ENCODE measurements around the gene VAC14.

VAC14 gene

GRCh38 chr16:70769761-70770160 lies 31.2 kb downstream of the VAC14 start:
- Histone ChIP-seq H3K4me2 (ENCODE audit: low read length) (no peak overlapping the region), H3K27me3 (ENCODE audit: control insufficient read depth, insufficient read depth, low read length) (no peaks in the 10 kb centered on the region), H3K4me1 (ENCODE audit: control insufficient read depth, insufficient read depth, low read length) (peaks cover 30% of the 10 kb centered on the region), H3K4me3 (ENCODE audit: low read length) (no peak overlapping the region), H3K36me3 (ENCODE audit: insufficient read depth, low read length) (peaks cover 51% of the 10 kb centered on the region), H3K9ac (ENCODE audit: low read depth, low read length) (no peak overlapping the region), H3K9me3 (replicated peaks; ENCODE audit: low read length) (no peaks in the 10 kb centered on the region)

DNA sequence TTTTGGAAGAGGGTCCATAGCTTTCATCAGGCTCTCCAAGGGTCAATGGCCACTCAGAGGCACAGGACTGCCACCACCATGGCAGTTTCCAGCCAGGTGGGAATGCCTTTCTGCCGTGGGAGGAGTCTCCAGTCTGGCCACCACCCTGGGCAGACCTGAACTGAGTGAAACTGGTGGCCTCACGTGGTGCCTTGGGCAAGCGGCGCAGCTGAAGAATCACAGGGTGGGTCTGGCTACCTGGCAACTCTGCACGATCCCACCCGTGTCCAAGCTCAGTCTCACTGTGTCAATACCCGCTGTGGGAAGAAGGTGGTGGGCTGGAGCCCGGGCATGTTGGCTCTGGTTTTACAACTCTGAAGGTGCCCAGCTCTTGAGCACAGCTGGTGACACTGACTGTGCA lies 31.8 kb downstream of the VAC14 start:
- Histone ChIP-seq H3K27me3 (ENCODE audit: control insufficient read depth, insufficient read depth, low read length) (no peaks in the 10 kb centered on the region), H3K9me3 (replicated peaks; ENCODE audit: low read length) (no peaks in the 10 kb centered on the region), H3K4me1 (ENCODE audit: control insufficient read depth, insufficient read depth, low read length) (peaks cover 30% of the 10 kb centered on the region), H3K36me3 (ENCODE audit: insufficient read depth, low read length) (peaks cover 50% of the 10 kb centered on the region), H3K9ac (ENCODE audit: low read depth, low read length) (no peak overlapping the region), H3K4me3 (ENCODE audit: low read length) (no peak overlapping the region), H3K4me2 (ENCODE audit: low read length) (no peak overlapping the region)

DNA sequence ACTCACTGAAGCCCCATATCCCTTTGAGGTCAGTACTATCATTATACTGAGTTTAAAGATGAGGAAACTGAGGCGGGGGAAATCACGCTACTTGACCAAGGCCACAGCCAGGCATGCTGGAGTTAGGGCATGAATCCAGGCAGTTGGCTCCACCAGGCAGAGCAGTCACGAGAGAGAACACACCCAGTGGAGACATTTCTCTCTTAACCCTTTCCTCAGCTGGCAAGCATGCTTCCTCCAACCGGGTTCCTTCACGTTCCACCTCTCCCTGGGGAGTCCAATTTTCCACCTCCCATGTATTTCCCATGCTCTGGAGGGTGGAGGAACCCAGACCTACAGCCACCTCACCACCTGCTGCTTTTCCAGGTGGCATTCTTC lies 32.8 kb downstream of the VAC14 start:
- H3K9me3 ChIP-seq (replicated peaks; ENCODE audit: low read length): no peaks in the 10 kb centered on the region
- H3K4me3 ChIP-seq (ENCODE audit: low read length): no peak overlapping the region
- peak overlapping the region; percentile 42 for H3K4me2 ChIP-seq (ENCODE audit: low read length)
- H3K4me1 ChIP-seq (ENCODE audit: control insufficient read depth, insufficient read depth, low read length): peaks cover 30% of the 10 kb centered on the region
- peak overlapping the region; percentile 49 for H3K9ac ChIP-seq (ENCODE audit: low read depth, low read length)
- peaks cover 50% of the 10 kb centered on the region for H3K36me3 ChIP-seq (ENCODE audit: insufficient read depth, low read length)
- no peaks in the 10 kb centered on the region for H3K27me3 ChIP-seq (ENCODE audit: control insufficient read depth, insufficient read depth, low read length)

GRCh38 chr16:70767377-70768202 lies 33.4 kb downstream of the VAC14 start:
- Histone ChIP-seq H3K36me3 (ENCODE audit: insufficient read depth, low read length) (peaks cover 48% of the 10 kb centered on the region), H3K27me3 (ENCODE audit: control insufficient read depth, insufficient read depth, low read length) (no peaks in the 10 kb centered on the region), H3K4me1 (ENCODE audit: control insufficient read depth, insufficient read depth, low read length) (peaks cover 27% of the 10 kb centered on the region), H3K9ac (ENCODE audit: low read depth, low read length) (peak overlapping the region; percentile 49), H3K4me2 (ENCODE audit: low read length) (peak overlapping the region; percentile 42), H3K4me3 (ENCODE audit: low read length) (no peak overlapping the region), H3K9me3 (replicated peaks; ENCODE audit: low read length) (no peaks in the 10 kb centered on the region)

DNA sequence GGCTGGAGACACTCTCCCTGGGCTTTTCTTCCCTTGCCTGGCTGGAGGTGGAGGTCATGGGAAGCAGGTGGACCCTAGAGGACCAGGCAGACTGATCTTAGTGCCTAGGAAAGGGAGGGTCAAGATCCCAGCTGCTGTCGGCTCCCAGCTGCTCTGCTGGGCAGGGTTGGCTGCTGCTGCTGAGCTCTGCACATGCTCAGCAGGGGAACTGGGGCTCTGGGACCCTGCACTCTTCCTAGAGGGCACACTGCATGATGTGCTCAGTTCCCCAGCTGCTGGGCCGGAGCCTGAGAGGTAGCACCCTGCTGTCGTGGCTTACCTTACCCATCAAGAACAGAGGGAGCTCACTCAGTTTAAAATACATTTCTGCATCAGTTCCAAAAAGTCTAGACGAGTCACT lies 34.3 kb downstream of the VAC14 start:
- Histone ChIP-seq H3K27me3 (ENCODE audit: control insufficient read depth, insufficient read depth, low read length) (no peaks in the 10 kb centered on the region), H3K4me2 (ENCODE audit: low read length) (no peak overlapping the region), H3K4me1 (ENCODE audit: control insufficient read depth, insufficient read depth, low read length) (peaks cover 21% of the 10 kb centered on the region), H3K36me3 (ENCODE audit: insufficient read depth, low read length) (peaks cover 44% of the 10 kb centered on the region), H3K9ac (ENCODE audit: low read depth, low read length) (no peak overlapping the region), H3K9me3 (replicated peaks; ENCODE audit: low read length) (no peaks in the 10 kb centered on the region), H3K4me3 (ENCODE audit: low read length) (no peak overlapping the region)

- H3K9me3 ChIP-seq (replicated peaks; ENCODE audit: low read length): no peaks in the 10 kb centered on the region
- H3K36me3 ChIP-seq (ENCODE audit: insufficient read depth, low read length): peaks cover 41% of the 10 kb centered on the region
- no peak overlapping the region for H3K4me2 ChIP-seq (ENCODE audit: low read length)
- H3K9ac ChIP-seq (ENCODE audit: low read depth, low read length): no peak overlapping the region
- no peak overlapping the region for H3K4me3 ChIP-seq (ENCODE audit: low read length)
- H3K27me3 ChIP-seq (ENCODE audit: control insufficient read depth, insufficient read depth, low read length): no peaks in the 10 kb centered on the region
- H3K4me1 ChIP-seq (ENCODE audit: control insufficient read depth, insufficient read depth, low read length): peaks cover 26% of the 10 kb centered on the region
Measured at GRCh38 chr16:70766176-70766575, 34.8 kb downstream of the VAC14 start.

DNA sequence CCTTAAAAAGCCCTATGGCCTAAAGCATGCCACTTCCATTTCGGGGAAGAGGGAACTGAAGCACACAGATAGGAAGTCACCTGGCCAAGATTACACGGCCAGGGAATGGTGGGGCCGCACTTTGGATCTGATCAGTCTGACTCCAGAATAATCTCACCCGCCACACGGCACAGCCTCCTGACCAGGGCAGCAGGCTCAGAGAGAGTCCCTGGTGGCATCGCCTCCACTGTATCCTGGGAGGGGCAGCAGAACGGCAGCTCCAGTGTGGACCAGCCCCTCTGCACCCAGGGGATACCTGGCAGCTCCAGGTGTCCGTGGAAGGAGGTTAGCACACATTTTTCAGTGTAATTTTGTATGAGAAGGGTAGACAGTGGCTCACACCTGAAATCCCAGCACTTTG lies 35.5 kb downstream of the VAC14 start:
- no peak overlapping the region for H3K4me3 ChIP-seq (ENCODE audit: low read length)

GRCh38 chr16:70764632-70765031 lies 36.3 kb downstream of the VAC14 start:
- Histone ChIP-seq H3K4me3 (ENCODE audit: low read length) (no peak overlapping the region), H3K36me3 (ENCODE audit: insufficient read depth, low read length) (peaks cover 31% of the 10 kb centered on the region), H3K9me3 (replicated peaks; ENCODE audit: low read length) (no peaks in the 10 kb centered on the region), H3K9ac (ENCODE audit: low read depth, low read length) (no peak overlapping the region), H3K27me3 (ENCODE audit: control insufficient read depth, insufficient read depth, low read length) (no peaks in the 10 kb centered on the region), H3K4me2 (ENCODE audit: low read length) (no peak overlapping the region), H3K4me1 (ENCODE audit: control insufficient read depth, insufficient read depth, low read length) (peaks cover 37% of the 10 kb centered on the region)

More for the DNA sequence above, 35.5 kb downstream of the VAC14 start:
- Histone ChIP-seq H3K9ac (ENCODE audit: low read depth, low read length) (no peak overlapping the region), H3K4me1 (ENCODE audit: control insufficient read depth, insufficient read depth, low read length) (peaks cover 28% of the 10 kb centered on the region), H3K4me2 (ENCODE audit: low read length) (no peak overlapping the region), H3K27me3 (ENCODE audit: control insufficient read depth, insufficient read depth, low read length) (no peaks in the 10 kb centered on the region), H3K36me3 (ENCODE audit: insufficient read depth, low read length) (peaks cover 36% of the 10 kb centered on the region), H3K9me3 (replicated peaks; ENCODE audit: low read length) (no peaks in the 10 kb centered on the region)

DNA sequence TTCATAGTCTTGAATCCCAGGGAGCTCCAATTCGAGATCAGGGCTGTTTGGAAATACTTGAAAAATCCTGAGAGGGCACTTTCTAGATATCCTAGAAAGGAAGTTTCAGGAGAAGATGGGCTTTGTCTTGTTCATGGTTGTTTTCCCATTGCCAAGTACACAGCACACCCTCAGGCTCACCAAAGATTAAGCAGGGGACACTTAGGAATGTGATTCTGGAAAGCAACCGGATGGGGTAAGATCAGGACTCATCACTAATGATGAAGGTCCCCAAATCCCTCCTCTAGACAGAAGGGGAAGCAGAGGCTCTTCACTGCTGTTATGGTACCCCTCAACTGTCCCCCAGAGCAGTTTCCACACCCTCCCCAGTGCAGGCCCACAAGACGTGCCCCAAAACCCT lies 40.7 kb downstream of the VAC14 start:
- Histone ChIP-seq H3K4me3 (ENCODE audit: low read length) (no peak overlapping the region), H3K36me3 (ENCODE audit: insufficient read depth, low read length) (peaks cover 42% of the 10 kb centered on the region)

GRCh38 chr16:70759666-70760065 lies 41.3 kb downstream of the VAC14 start:
- no peak overlapping the region for H3K4me2 ChIP-seq (ENCODE audit: low read length)
- H3K9ac ChIP-seq (ENCODE audit: low read depth, low read length): no peak overlapping the region
- H3K36me3 ChIP-seq (ENCODE audit: insufficient read depth, low read length): peaks cover 45% of the 10 kb centered on the region
- H3K9me3 ChIP-seq (replicated peaks; ENCODE audit: low read length): no peaks in the 10 kb centered on the region
- no peak overlapping the region for H3K4me3 ChIP-seq (ENCODE audit: low read length)
- no peaks in the 10 kb centered on the region for H3K27me3 ChIP-seq (ENCODE audit: control insufficient read depth, insufficient read depth, low read length)
- peaks cover 30% of the 10 kb centered on the region for H3K4me1 ChIP-seq (ENCODE audit: control insufficient read depth, insufficient read depth, low read length)

More for the DNA sequence above, 40.7 kb downstream of the VAC14 start:
- Histone ChIP-seq H3K9ac (ENCODE audit: low read depth, low read length) (peak overlapping the region; percentile 26), H3K4me2 (ENCODE audit: low read length) (peak overlapping the region; percentile 50), H3K9me3 (replicated peaks; ENCODE audit: low read length) (no peaks in the 10 kb centered on the region), H3K4me1 (ENCODE audit: control insufficient read depth, insufficient read depth, low read length) (peaks cover 24% of the 10 kb centered on the region), H3K27me3 (ENCODE audit: control insufficient read depth, insufficient read depth, low read length) (no peaks in the 10 kb centered on the region)

DNA sequence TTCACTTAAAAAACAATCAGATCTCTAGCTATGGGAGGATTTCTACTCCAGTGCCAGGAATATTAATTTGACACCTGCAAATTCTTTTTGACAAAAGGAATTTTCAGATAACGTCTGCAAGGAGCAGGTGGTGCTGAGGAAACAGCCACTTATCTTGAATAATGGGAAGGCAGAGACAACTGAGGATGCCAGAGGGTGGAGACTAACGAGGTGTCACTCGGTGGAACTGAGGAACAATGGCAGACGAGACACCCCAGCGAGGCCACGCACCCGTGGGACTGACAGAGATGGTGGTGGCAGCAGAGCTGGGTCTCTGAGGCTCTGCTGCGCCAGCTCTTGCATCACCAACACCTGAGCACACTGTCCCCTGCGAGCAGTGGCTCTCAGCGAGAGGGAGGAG lies 42.2 kb downstream of the VAC14 start:
- no peak overlapping the region for H3K9ac ChIP-seq (ENCODE audit: low read depth, low read length)
- H3K4me2 ChIP-seq (ENCODE audit: low read length): no peak overlapping the region
- H3K27me3 ChIP-seq (ENCODE audit: control insufficient read depth, insufficient read depth, low read length): no peaks in the 10 kb centered on the region
- peaks cover 39% of the 10 kb centered on the region for H3K4me1 ChIP-seq (ENCODE audit: control insufficient read depth, insufficient read depth, low read length)
- no peaks in the 10 kb centered on the region for H3K9me3 ChIP-seq (replicated peaks; ENCODE audit: low read length)
- no peak overlapping the region for H3K4me3 ChIP-seq (ENCODE audit: low read length)
- H3K36me3 ChIP-seq (ENCODE audit: insufficient read depth, low read length): peaks cover 52% of the 10 kb centered on the region

- Histone ChIP-seq H3K4me3 (ENCODE audit: low read length) (no peak overlapping the region), H3K36me3 (ENCODE audit: insufficient read depth, low read length) (peaks cover 39% of the 10 kb centered on the region), H3K27me3 (ENCODE audit: control insufficient read depth, insufficient read depth, low read length) (no peaks in the 10 kb centered on the region), H3K9me3 (replicated peaks; ENCODE audit: low read length) (no peaks in the 10 kb centered on the region), H3K4me2 (ENCODE audit: low read length) (no peak overlapping the region), H3K9ac (ENCODE audit: low read depth, low read length) (no peak overlapping the region), H3K4me1 (ENCODE audit: control insufficient read depth, insufficient read depth, low read length) (peaks cover 55% of the 10 kb centered on the region)
Measured at GRCh38 chr16:70757183-70757582, 43.8 kb downstream of the VAC14 start.

Measured in skeletal muscle satellite cell (primary cell).